ENCODE results near the gene TSPAN8.
"Not testable (repeated sequence)": the region's sequence is repeated elsewhere in the genome, so short reads cannot be mapped to it uniquely, and the experiment has no call there.

The TSPAN8 gene

GRCh38 chr12:71162832-71163763 is 5.3 kb upstream of the TSPAN8 start:
- no peak for DNase-seq

- no peak for DNase-seq
These were observed 3.8 kb upstream of the TSPAN8 start for GRCh38 chr12:71161591-71161990.

DNA sequence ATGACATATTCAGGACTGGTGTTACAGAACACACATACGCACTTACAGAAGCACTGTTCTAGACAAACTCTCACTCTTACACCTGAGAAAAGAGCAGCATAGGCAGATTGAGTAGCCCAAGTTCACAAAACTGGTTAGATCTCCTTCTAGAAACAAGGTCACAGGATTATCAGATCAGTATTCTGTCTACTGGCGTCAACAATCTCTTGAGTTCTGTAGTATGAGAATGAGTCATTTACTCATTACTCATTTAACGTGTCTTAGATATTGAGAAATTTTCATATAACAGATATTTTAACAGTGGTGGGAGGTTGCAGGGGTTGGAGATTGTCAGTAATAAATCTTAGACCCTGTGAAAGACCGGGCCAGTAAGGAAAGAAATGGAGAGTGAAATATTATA is 2.8 kb upstream of the TSPAN8 start:
- no peak for DNase-seq

DNA sequence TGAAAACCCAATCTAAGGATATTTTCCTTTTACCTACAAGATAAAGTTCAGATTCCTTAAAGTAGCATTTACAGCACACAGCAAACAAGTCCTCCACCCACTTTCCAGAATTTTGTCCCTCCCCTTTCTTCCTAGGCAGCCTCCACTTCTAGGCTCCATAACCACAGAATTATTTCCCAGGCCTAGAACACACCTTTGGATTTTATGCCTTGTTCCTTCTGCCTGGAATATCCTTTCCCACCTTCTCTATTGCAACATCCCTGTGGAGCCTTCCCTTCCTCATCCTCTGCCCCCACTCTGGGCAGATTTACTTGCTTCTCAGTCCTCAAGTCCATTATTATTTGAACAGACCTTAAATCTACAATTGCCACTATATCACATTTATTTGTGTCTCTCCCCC is 2.1 kb upstream of the TSPAN8 start:
- no peak for DNase-seq

DNA sequence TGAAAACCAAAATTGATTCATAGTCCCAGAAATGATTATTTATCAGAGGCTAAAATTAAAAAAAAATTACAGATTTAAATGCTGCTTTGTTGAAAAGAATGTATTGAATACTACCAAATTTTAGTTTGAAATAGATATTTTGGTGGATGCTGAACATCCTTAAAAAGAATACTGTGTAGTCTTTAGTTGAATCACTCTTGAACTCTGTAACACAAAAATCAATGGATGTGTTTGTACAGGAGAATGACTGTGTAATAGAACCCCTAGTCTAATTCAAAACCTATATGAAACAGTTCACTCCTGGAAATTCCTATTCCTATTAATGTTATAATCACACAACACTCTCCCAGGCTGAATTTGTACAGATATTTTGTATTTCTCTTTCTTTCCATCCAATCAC is 1.5 kb upstream of the TSPAN8 start:
- DNase-seq: no peak

- DNase-seq: no peak
These were observed 623 bp upstream of the TSPAN8 start for GRCh38 chr12:71158361-71158882.

- DNase-seq: no peak
These were observed 2.6 kb downstream of the TSPAN8 start for GRCh38 chr12:71155225-71155624.

GRCh38 chr12:71152851-71153250 is 4.9 kb downstream of the TSPAN8 start:
- DNase-seq: no peak

GRCh38 chr12:71150041-71150440 is 7.8 kb downstream of the TSPAN8 start:
- not testable (repeated sequence) for DNase-seq

GRCh38 chr12:71144682-71145081 is 13.1 kb downstream of the TSPAN8 start:
- no peak for DNase-seq

GRCh38 chr12:71142956-71143355 is 14.8 kb downstream of the TSPAN8 start:
- DNase-seq: no peak

- DNase-seq: no peak
These were observed 15.8 kb downstream of the TSPAN8 start for GRCh38 chr12:71142016-71142415.

DNA sequence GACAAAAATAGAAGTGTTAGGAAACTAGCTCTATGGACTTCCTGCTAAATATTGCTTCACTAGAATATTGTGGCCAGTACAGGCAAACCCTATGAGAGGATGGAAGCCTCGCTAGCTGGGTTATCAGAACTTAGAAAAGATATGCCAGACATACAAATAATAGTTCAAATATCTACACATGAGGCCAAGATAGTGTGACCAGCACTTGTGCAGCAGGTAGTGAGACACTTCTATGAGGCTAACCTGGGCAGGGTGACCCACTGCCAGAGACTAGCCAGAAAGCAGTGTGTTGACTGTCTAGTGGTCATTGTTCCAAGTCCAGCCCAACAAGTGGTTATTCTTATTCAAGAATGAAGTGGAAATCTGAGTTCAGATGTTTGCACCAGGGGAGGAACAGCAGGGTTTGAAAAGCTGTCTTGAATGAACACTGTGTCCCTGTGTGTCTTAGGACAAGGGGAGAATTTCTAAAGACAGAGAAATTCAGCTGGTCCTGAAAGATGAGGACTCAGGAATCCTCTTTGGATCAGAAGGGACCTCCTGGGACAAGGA is 16.3 kb downstream of the TSPAN8 start:
- DNase-seq: no peak

DNA sequence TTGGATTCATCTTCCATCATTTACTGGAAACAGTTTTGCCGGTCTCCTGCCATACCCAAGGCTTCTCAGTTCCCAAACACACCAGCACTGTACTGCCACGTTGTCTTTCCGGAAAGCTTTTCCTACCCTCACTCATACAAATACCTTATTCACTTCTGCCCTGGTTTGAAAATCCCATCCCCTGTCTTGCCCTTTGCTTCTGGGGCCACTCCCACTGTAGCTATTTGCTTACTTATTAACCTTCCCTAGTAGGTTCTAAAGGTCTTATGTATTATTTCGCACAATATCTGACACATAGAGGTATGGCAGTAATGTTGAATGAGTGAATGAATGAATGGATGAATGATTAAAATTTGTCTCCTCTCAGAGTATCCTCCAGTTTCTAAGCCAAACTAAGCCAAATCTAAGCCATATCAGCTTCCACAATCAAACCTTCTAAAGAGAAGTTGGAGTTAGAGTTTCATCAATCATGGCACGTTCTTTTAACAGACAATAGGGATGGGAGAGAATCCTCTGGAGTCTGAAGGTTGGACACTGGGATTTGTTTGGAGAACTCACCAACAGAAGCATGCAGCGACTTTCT is 18.6 kb downstream of the TSPAN8 start:
- no peak for DNase-seq

DNA sequence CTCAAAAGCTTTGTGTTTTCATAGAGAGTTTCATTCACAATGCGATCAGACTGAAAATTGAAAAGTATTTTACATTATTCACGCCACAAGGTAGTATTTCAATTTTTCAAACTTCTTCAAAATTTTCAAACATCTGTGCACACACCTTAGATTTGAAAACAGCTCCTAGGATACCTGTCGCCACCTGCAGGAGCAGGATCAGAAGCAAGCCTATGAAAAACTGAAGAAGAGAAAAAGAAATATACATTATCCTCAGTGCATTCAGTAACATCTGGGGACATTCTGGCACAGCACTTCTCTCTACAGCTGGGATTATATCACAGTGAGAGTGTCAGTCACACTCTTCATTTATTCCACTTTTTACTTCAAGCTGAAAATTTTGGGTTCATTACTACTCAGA is 19.8 kb downstream of the TSPAN8 start:
- no peak for DNase-seq

GRCh38 chr12:71135812-71136176 is 22.0 kb downstream of the TSPAN8 start:
- no peak for DNase-seq

GRCh38 chr12:71135077-71135811 is 22.6 kb downstream of the TSPAN8 start:
- no peak for DNase-seq

- DNase-seq: no peak
These were observed 23.4 kb downstream of the TSPAN8 start for GRCh38 chr12:71134405-71134804.

GRCh38 chr12:71130521-71131069 is 27.2 kb downstream of the TSPAN8 start:
- DNase-seq: no peak

GRCh38 chr12:71129364-71129763 is 28.4 kb downstream of the TSPAN8 start:
- DNase-seq: no peak

DNA sequence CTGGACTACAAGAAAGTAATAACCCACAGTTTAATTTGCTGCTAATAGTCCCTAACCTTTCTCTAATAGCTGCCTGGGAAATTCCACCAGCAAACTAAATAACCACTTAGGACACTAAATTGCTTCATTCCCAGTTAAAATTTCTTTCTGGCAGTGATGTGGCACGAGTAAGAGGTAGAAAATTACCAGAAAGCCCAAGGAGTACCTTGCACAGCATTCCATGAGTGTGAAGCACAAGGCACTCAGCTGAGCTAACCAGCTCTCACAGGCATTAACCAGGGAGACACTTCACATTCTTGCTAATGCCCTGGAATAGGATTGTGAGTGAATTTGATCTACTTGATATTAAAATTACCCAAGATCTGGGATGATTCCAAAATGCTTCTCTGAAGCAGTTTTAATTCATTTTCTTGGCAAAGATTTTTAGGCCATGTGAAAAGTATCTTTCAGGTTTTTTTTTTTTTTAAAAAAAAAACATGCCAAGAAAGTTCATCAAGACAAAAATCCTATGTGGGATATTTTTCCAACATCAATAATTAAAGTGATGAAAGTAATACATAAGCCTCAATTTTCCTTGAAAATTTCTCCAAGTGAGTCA is 29.5 kb downstream of the TSPAN8 start:
- DNase-seq: no peak

DNA sequence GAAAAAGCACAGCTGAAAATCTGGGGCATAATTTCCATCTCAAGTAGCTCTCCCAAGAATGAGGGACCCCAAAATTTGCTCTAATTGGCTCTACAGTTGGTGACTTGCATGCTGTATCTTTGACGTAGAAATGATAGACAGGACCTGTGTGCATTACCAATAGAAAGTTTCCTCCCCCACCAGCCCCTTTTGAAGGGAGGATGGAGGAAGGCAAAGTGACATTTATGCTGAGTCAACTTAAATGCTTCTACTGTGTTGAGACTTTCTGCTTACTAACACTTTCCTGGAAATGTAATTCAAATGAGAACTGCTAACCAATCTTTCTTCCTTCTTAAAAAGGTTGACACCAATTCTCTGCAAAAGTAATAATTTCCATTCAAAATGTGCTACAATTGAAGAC is 31.9 kb downstream of the TSPAN8 start:
- no peak for DNase-seq

GRCh38 chr12:71125515-71125914 is 32.3 kb downstream of the TSPAN8 start:
- no peak for DNase-seq
